A549 (cell line): ENCODE results near the gene RHOC. TPM values are rescaled to one million over a fixed set of nuclear protein-coding genes. Genes with fewer than 3 reads are reported as not detected.

Source experiments
- ATAC-seq, 2 experiments: fragments of 200-7000 bp in 1 of 2; fragments of >200 bp in 1 of 2; cut with Nextera tagmentation in 1 of 2; cut with Tn5 transposase in 1 of 2; 3 replicates each; pipeline versions ENCODE4 v1.8.0 to v1.9.1; 2018 to 2020; ENCODE audit warnings: mild to moderate bottlenecking in 1 of 2, moderate library complexity in 1 of 2
- CTCF ChIA-PET: fragments of 300-600 bp; sonication (Branson Sonifier 250); formaldehyde crosslinking; extraction: SDS; loops from one replicate; lab custom pipeline; 2021; ENCODE audit warnings: antibody characterized with exemption, inconsistent platforms; lab: Yijun Ruan, JAX
- POLR2A ChIA-PET: fragments of 350-600 bp; formaldehyde crosslinking; extraction: SDS; loops from one replicate; lab custom pipeline; 2021; ENCODE audit warnings: antibody characterized with exemption, inconsistent platforms; lab: Yijun Ruan, JAX
- DNase-seq, 2 experiments: peaks; one replicate each; pipeline versions ENCODE4 v3.0.0 to v3.0.0-alpha.2; 2011 to 2016; ENCODE audit warnings: low read depth in 1 of 2, low spot score in 1 of 2
- FAIRE-seq: peaks from 2 replicates; lab custom pipeline; 2011; peaks lifted over from hg19 to GRCh38; lab: Jason Lieb, UNC
- H3K27ac ChIP-seq, 2 experiments: fragments of >200 bp; sonication (Bioruptor Twin); formaldehyde crosslinking; 3 replicates each; pipeline ENCODE4 v1.5.1; 2016 to 2017
- H3K4me1 ChIP-seq: fragments of >200 bp; sonication (Bioruptor Twin); formaldehyde crosslinking; 3 replicates; pipeline ENCODE4 v1.6.1; 2016
- H3K4me2 ChIP-seq: fragments of >200 bp; sonication (Bioruptor Twin); formaldehyde crosslinking; 3 replicates; pipeline ENCODE4 v1.6.1; 2016
- H3K4me3 ChIP-seq: fragments of >200 bp; sonication (Bioruptor Twin); formaldehyde crosslinking; 3 replicates; pipeline ENCODE4 v1.5.1; 2016
- H3K9me3 ChIP-seq: fragments of >200 bp; sonication (Bioruptor Twin); formaldehyde crosslinking; 3 replicates; pipeline ENCODE4 v1.6.1; 2016
- BHLHE40 ChIP-seq: IDR thresholded peaks from 2 replicates; pipeline ENCODE4 v1.6.1; 2012; ENCODE audit warnings: low read depth, low read length, inconsistent platforms
- CBX2 ChIP-seq: fragments of 200-600 bp; sonication (generic); IDR thresholded peaks from 2 replicates; pipeline ENCODE4 v1.6.1; 2016; ENCODE audit warnings: low read depth, mild to moderate bottlenecking, borderline replicate concordance
- CEBPB ChIP-seq, 2 experiments: fragments of >200 bp in 1 of 2; sonication (Bioruptor Twin) in 1 of 2; formaldehyde crosslinking in 1 of 2; IDR thresholded peaks; 2 replicates each; pipeline ENCODE4 v1.6.1; 2012 to 2016
- CTCF ChIP-seq: fragments of >200 bp; sonication (Bioruptor Twin); formaldehyde crosslinking; IDR thresholded peaks from 3 replicates; pipeline ENCODE4 v1.5.1; 2016
- ESRRA ChIP-seq: fragments of 150-350 bp; IDR thresholded peaks from 2 replicates; pipeline ENCODE4 v1.6.1; 2014; ENCODE audit warnings: mild to moderate bottlenecking, low read length, borderline replicate concordance
- FOSL2 ChIP-seq, 2 experiments: fragments of 450-650 bp in 1 of 2; fragments of >200 bp in 1 of 2; sonication (Bioruptor Twin) in 1 of 2; formaldehyde crosslinking; IDR thresholded peaks; 2 replicates each; pipeline versions ENCODE4 v1.5.0 to v1.6.1; 2016 to 2020; ENCODE audit warnings: mild to moderate bottlenecking in 1 of 2, moderate library complexity in 1 of 2
- HOXB13 ChIP-seq: fragments of 250-450 bp; sonication (Bioruptor Pico); IDR thresholded peaks from 2 replicates; pipeline ENCODE4 v1.5.0; 2020; ENCODE audit warnings: low read depth, mild to moderate bottlenecking, moderate library complexity
- JUN ChIP-seq, 2 experiments: fragments of >200 bp; sonication (Bioruptor Twin); formaldehyde crosslinking; IDR thresholded peaks; 2 replicates in 1 of 2; 3 replicates in 1 of 2; pipeline ENCODE4 v1.6.1; 2016 to 2017
- KDM5A ChIP-seq: fragments of 200-600 bp; sonication (generic); IDR thresholded peaks from 2 replicates; pipeline ENCODE4 v1.6.1; 2016; ENCODE audit warnings: antibody characterized with exemption, mild to moderate bottlenecking
- RAD21 ChIP-seq, 2 experiments: fragments of >200 bp in 1 of 2; sonication (Bioruptor Twin) in 1 of 2; formaldehyde crosslinking in 1 of 2; IDR thresholded peaks in 1 of 2; conservative IDR thresholded peaks in 1 of 2; 2 replicates in 1 of 2; 3 replicates in 1 of 2; pipeline ENCODE4 v1.6.1; 2012 to 2018; ENCODE audit warnings: inconsistent platforms in 1 of 2
- RFX5 ChIP-seq: fragments of 450-650 bp; IDR thresholded peaks from 2 replicates; pipeline ENCODE4 v1.7.1; 2014; ENCODE audit warnings: antibody characterized with exemption, mild to moderate bottlenecking, moderate library complexity
- RNF2 ChIP-seq: fragments of 200-600 bp; sonication (generic); IDR thresholded peaks from 2 replicates; pipeline ENCODE4 v1.6.1; 2016; ENCODE audit warnings: low read depth, mild to moderate bottlenecking, antibody characterized with exemption, moderate library complexity, borderline replicate concordance
- SREBF2 ChIP-seq: fragments of 450-650 bp; IDR thresholded peaks from 2 replicates; pipeline ENCODE4 v1.6.1; 2014; ENCODE audit warnings: mild to moderate bottlenecking, moderate library complexity
- TFCP2L1 ChIP-seq: fragments of 250-450 bp; sonication (Bioruptor Pico); IDR thresholded peaks from 2 replicates; pipeline ENCODE4 v1.5.0; 2021; ENCODE audit warnings: mild to moderate bottlenecking
- USF2 ChIP-seq: fragments of 450-650 bp; IDR thresholded peaks from 2 replicates; pipeline ENCODE4 v1.6.1; 2014; ENCODE audit warnings: antibody characterized with exemption
- ZC3H11A ChIP-seq: fragments of 450-650 bp; IDR thresholded peaks from 2 replicates; pipeline ENCODE4 v1.6.1; 2014; ENCODE audit warnings: antibody characterized with exemption, mild to moderate bottlenecking
- ZFP36 ChIP-seq: fragments of 450-650 bp; IDR thresholded peaks from 2 replicates; pipeline ENCODE4 v1.6.1; 2014; ENCODE audit warnings: borderline replicate concordance; ENCODE audit not compliant: partially characterized antibody
- ZNF302 ChIP-seq: fragments of 250-450 bp; sonication (Bioruptor Pico); IDR thresholded peaks from 2 replicates; pipeline ENCODE4 v1.9.0; 2021; ENCODE audit warnings: inconsistent platforms, mild to moderate bottlenecking, moderate library complexity
- WGBS: methylation state at CpG from one replicate; pipeline ENCODE4 v1.1.6; 2017; ENCODE audit errors: missing lambda C conversion rate; 5-methylcytosine and 5-hydroxymethylcytosine counted together
- polyA plus RNA-seq, 4 experiments: library from polyadenylated mRNA; depleted of rRNA in 3 of 4; stranded (reverse); fragments of >200 nt; fragmentation: RNase III in 1 of 4; extraction: RNeasy Plus Mini Kit Qiagen cat#74134 plus additional on column Dnase treatment in 1 of 4; gene quantifications; 2 replicates in 3 of 4; 3 replicates in 1 of 4; pipeline ENCODE4 v1.2.3, GENCODE V29; 2011 to 2017

RHOC gene
- polyA plus RNA-seq, 2 of the 4 experiments (the other 2 are of a cell fraction), result 255 to 296 TPM

DNA sequence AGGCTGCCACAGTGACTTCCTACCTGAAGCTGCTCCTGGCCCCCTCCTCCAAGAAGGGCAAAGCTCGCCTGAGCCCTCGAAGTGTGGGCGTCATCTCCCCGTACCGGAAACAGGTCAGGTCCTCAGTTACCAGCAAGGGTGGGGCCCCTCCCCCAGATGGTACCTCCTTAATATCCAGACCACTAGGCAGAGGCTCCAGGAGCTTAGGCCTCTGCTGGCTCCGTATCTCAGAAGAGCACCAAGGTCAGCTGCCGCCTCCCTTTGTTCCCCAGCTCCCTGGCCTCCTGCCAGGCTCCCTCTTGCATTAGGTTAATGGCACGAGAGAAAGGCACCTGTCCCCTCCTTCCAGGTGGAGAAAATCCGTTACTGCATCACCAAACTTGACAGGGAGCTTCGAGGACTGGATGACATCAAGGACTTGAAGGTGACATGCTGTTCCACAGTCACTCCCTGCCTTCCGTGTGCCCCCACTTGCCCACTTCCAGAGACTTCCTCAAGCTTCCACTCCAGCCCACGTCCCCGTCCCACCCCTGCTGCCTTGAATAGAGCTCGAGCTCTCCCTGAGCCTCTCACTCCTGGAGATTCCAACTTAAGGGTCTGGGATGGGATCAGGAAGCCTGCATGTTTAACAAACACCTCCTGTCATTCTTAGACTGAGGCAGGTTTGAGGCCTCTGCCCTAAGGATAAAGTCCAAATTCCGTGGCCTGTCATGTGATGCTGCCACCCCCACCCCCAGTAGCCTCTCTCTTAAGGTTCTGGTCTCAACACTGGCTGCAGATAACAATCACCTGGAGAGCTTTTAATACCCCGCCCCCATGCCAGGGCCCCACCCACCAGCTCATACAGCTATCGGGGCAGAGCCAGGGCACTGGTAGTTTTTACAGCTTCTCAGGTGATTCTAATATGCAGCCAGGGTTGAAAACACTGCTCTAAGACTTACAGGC is 8.3 kb downstream of the RHOC start:
- ChIA-PET POLR2A (no interaction called here), CTCF (interaction anchor here (0.7 to 2.0 kb wide), 6 partner anchors 9 to 197 kb away, joined by 3 to 7 read pairs (median 3); no protein-coding TSS in a partner anchor)
- H3K4me2 ChIP-seq, result peak overlapping the region; percentile 86
- WGBS, result 74% methylated on average over 14 of the region's 17 CpGs
- H3K27ac ChIP-seq, result peak overlapping the region; percentile 81 to 100; a peak in 5 of 6 replicates
- H3K4me1 ChIP-seq, result peaks cover 54% of the 10 kb centered on the region
- DNase-seq (no peak), FAIRE-seq (no peak), ATAC-seq (peak in 1 of 2 experiments; percentile 9; a peak in 1 of 6 replicates)
- no peaks in the 10 kb centered on the region for H3K9me3 ChIP-seq
- TF ChIP-seq JUN (IDR thresholded peaks at IDR 0.05), result 0 out of 5 replicates have a peak, but pooled peaks of 1 of the 2 experiments have one; percentile 18
- TF ChIP-seq BHLHE40, result no peak
- TF ChIP-seq USF2, result no peak
- no peak for TF ChIP-seq SREBF2
- no peak for TF ChIP-seq CBX2
- TF ChIP-seq ZC3H11A, result no peak
- no peak for TF ChIP-seq ZNF302 (CRISPR knock-in tag)
- H3K4me3 ChIP-seq, result no peak overlapping the region

DNA sequence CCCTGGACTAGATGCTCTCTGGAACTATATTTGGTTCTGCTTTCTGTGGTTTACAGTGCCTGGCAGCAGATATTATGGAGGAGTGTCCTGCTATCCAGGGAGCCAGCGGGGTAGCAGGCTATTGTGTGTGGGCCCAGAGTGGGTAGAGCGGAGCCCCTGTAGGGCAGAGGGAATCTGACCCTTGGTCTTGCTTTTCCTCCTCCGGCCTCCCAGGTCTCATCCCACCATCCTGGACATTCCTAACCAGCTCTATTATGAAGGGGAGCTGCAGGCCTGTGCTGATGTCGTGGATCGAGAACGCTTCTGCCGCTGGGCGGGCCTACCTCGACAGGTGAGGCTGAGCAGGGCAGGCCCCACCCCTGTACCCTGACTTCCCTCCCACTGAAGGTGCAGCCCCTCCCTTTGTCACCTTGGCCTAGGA is 9.1 kb downstream of the RHOC start:
- H3K4me3 ChIP-seq, result no peak overlapping the region
- no peaks in the 10 kb centered on the region for H3K9me3 ChIP-seq
- DNase-seq (no peak), FAIRE-seq (no peak), ATAC-seq (no peak)
- WGBS, result 92% methylated on average over 9 of the region's 9 CpGs
- ChIA-PET CTCF (interaction anchor here (1.4 to 1.8 kb wide), 4 partner anchors 10 to 196 kb away, joined by 3 to 6 read pairs (median 4); no protein-coding TSS in a partner anchor), POLR2A (no interaction called here)
- no peak overlapping the region for H3K27ac ChIP-seq
- TF ChIP-seq ZFP36, result no peak
- no peak for TF ChIP-seq CTCF
- no peak for TF ChIP-seq USF2
- TF ChIP-seq TFCP2L1 (CRISPR knock-in tag), result no peak
- TF ChIP-seq CEBPB (IDR thresholded peaks at IDR 0.05), result no peak
- TF ChIP-seq RAD21 (conservative IDR thresholded peaks at IDR 0.05 in 1 of 2, IDR thresholded peaks at IDR 0.05 in 1 of 2), result no peak
- TF ChIP-seq KDM5A, result no peak
- no peak for TF ChIP-seq RNF2
- no peak for TF ChIP-seq HOXB13 (CRISPR knock-in tag)
- no peak for TF ChIP-seq RFX5
- no peak for TF ChIP-seq ESRRA
- no peak for TF ChIP-seq FOSL2 (IDR thresholded peaks at IDR 0.05)
- no peak for TF ChIP-seq FOSL2 (CRISPR knock-in tag; IDR thresholded peaks at IDR 0.05)
- H3K4me1 ChIP-seq, result peaks cover 46% of the 10 kb centered on the region
- no peak overlapping the region for H3K4me2 ChIP-seq
